HG03378 (cell line): Measurements from ENCODE around the gene SUGCT.
"Not testable (repeated sequence)": the region's sequence is repeated elsewhere in the genome, so short reads cannot be mapped to it uniquely, and the experiment has no call there.

Source experiments
- ATAC-seq: cut with Tn5 transposase; IDR thresholded peaks from one replicate; pipeline ENCODE4 v1.9.1; 2021; ENCODE audit warnings: mild to moderate bottlenecking, moderate library complexity; ENCODE audit not compliant: unreplicated experiment

SUGCT gene

DNA sequence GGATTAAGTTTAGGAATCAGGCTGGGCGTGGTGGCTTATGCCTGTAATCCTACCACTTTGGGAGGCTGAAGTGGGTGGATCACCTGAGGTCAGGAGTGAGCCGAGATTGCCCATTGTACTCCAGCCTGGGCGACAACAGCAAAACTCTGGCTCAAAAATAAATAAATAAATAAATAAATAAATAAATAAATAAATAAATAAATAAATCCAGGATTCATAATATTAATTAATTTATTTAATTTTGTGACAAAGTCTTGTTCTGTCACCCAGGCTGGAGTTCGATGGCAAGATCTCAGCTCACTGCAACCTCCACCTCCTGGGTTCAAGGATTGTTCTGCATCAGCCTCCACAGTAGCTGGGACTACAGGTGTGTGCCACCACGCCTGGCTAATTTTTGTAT is 4.2 kb downstream of the SUGCT start:
- ATAC-seq, result no peak

DNA sequence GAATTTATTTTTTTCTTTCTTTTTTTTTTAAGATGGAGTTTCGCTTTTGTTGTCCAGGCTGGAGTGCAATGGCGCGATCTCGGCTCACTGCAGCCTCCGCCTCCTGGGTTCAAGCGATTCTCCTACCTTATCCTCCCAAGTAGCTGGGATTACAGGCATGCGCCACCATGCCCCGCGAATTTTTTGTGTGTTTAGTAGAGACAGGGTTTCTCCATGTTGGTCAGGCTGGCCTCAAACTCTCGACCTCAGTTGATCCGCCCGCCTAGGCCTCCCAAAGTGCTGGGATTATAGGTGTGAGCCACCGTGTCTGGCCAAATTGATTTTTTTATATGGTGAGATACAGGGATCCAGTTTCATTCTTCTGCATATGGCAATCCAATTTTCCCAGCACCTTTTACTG is 5.1 kb downstream of the SUGCT start:
- ATAC-seq, result not testable (repeated sequence)

DNA sequence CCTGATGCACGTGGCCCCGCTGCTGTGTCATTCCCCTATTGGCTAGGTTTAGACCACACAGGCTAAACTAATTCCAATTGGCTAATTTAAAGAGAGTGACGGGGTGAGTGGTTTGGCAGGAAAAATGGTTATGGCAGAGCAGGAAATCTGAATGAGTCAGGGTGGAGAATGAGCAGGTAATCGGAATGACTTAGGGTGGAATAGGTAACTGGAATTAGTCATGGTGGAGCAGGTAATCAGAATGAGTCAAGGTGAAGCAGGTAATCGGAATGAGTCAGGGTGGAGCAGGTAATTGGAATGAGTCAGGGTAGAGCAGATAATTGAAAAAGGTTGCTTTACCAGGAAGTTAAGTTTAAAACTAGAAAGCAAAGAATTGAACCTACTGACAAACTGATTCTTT is 7.1 kb downstream of the SUGCT start:
- not testable (repeated sequence) for ATAC-seq

DNA sequence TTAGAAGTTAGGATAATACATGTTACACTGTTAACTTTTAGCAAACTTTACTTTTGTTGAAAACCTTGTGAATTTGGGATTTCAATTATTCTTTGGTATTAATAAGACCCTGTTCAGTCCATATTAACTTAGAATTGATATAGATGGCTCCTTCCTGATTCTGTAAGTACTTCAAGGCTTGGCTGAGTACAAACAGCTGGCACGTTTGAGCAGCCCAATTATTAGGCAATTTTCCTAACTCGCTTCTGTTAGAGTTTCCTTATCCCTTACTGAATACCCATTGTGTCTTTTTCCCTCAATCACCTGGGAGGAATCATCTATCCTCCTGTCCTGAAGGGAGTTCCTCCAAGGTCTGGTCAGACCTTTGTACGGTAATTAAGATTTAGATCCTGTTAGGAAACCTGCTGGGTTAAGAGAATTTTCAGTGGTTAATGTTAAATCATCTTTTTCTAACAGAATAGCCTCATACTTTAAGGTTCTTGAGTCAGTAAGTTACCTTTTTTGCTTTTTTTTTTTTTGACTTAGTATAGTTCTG is 10.9 kb downstream of the SUGCT start:
- ATAC-seq, result not testable (repeated sequence)

DNA sequence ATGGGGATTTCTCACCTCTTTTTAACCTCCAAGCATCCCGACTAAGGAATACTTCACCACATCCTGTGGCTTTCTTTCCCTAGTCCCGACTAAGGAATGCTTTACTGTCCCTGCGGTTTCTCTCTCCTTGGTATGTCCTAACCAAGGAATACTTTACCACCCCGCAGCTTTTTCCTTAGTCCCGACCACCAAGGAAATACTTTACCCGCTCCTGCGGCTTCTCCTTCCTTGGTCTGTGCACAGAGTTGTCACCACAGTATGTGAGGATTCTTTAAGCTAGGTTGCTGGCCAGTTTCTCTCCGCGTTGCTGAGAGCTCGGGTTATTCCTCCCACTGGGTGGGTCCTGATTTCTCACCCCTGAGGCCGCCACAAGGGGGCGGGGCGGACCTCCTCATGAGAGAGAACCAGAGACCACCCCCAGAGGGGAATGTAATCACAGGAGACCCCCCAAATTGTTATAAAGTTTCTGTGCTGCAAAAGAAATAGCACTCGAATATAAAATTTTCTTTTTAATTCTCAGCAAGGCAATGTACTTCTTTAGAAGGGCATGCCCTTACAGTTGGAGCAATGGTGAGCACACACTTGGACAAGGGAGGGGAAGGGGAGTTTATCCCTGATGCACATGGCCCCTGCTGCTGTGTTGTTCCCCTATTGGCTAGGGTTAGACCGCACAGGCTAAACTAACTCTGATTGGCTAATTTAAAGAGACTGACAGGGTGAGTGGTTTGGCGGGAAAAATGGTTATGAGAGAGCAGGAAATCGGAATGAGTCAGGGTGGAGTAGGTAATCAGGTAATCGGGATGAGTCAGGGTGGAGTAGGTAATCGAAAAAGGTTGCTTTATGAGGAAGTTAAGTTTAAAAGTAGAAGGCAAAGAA is 12.8 kb downstream of the SUGCT start:
- ATAC-seq, result no peak

DNA sequence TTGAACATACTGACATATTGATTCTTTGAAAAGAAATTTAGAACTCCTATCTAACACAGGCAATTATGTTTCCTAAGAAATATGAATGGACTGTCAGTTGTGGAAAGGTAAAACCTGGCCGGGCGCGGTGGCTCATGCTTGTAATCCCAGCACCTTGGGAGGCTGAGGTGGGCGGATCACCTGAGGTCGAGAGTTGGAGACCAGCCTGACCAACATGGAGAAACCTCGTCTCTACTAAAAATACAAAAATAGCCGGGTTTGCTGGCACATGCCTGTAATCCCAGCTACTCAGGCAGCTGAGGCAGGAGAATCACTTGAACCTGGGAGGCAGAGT is 13.4 kb downstream of the SUGCT start:
- ATAC-seq, result not testable (repeated sequence)

DNA sequence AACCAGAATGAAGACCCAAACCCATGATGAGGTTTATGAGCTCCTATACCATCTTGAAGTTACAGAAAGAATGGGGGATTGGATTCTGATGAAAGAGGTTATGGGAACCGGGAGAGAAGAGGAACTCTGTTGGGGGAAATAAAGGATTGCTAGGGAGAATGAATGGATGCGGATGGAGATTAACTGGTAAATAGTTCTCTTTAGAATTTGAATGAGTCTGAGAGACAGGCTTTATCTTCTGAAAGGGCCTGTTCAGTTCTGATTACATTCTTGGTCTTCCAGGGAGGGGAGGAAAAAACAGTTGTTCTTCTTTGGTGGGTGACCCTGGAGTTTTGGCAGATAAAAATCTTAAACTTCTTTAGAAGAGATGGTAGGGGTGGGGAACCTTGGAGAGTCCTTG is 13.9 kb downstream of the SUGCT start:
- ATAC-seq, result no peak

DNA sequence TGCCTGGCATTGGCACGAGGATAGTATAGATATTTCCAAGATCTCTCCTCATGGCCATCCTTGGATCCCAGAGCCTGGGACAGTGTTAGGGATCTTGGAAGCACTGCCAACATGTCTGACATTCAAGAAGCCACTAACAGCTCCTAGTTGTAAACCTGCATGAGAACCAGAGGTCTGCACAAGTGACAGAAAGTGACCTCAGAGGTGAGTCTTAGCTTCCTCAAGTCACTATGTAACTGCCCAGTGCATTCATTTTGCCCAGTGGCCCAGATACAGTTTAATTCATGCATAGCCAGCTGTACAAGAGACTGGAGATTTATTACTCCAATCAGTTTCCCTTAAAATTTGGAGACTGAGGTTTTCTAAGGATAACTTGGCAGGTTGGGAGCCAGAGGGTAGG is 16.7 kb downstream of the SUGCT start:
- ATAC-seq, result no peak

DNA sequence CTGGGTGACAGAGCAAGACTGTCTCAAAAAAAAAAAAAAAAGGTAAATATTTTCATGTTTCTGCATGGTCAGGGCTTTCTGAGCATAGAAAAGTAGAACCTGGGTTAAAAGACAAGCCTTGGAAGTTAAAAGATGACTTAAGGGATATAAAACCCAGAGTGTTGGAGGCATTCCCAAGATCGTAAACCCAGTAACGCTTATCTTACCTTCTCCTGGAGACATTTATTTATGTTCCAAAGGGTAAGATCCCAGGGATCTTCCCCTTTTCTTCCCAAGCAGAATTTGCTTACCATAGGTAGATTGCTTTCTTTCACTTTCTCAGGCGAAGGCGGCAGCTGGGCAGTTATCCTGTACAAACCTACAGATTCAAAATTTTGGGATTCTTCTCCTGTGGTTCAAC is 22.2 kb downstream of the SUGCT start:
- ATAC-seq, result no peak

DNA sequence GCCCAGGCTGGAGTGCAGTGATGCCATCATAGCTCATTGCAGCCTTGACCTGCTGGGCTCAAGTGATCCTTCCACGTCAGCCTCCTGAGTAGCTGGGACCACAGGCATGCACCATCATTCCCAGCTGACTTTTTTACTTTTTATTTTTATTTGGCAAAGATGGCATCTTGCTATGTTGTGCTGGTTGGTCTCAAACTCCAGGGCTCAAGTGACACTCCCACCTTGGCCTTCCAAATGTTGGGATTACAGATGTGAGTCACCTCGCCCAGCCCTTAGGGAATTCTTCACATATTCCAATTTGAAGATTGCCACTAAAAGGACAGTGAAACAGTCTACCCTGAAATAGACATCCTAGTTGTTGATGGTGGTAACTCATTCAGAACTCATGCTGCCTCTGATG is 27.7 kb downstream of the SUGCT start:
- no peak for ATAC-seq

DNA sequence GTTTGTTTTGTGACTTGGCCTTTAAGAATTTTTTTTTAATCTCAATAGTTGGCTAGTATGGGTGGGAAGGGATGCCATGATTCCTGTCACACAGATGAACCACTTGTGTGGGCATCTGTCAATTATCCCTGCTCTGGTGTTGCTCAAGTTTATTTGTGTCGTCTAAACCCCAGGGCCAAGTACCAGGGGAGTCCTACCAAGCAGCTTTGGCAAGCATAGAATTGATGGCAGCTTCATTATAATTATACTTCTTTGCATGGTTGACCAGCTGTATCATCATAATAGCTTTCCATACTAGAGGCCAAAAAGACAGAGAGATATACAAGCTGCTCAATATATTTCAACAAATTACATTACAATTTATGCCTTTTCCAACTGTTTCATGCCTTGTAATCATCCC is 30.4 kb downstream of the SUGCT start:
- no peak for ATAC-seq

DNA sequence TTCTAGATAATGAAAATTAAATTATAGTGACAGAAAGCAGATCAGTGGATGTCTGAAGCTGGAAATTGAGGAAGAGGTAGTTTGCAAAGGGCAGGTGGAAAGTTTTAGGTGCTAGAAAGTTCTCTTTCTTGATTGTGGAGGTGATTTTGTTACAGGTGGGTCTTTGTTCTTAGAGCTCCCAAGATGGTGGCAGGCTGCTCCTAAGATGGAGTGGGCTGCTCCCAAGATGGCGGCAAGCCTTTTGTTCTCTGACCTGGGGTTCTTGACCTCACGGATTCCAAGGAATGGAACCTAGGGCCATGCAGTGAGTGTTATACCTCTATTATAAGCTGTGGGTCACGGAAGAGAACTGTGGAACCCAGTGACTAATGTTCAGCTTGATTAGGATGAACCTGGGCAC is 32.5 kb downstream of the SUGCT start:
- no peak for ATAC-seq

DNA sequence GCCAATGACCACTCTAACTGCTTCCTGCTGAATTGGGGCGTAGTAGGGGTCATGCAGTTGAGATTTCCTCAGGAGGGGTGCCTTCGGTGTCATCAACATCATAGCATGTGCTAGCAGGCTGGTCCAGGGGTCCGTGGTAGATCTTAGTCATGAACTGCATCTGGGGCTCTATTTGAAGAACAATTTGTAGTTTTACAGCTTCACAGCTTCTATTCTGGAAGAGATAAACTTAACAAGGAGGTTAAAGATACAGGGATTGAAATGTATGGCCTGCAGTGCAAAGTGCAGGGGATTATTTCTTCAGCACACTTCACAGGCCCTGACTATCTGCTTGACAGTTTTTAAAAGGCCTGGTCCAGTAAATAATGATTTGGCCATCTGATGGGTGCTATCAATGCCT is 33.5 kb downstream of the SUGCT start:
- ATAC-seq, result not testable (repeated sequence)

DNA sequence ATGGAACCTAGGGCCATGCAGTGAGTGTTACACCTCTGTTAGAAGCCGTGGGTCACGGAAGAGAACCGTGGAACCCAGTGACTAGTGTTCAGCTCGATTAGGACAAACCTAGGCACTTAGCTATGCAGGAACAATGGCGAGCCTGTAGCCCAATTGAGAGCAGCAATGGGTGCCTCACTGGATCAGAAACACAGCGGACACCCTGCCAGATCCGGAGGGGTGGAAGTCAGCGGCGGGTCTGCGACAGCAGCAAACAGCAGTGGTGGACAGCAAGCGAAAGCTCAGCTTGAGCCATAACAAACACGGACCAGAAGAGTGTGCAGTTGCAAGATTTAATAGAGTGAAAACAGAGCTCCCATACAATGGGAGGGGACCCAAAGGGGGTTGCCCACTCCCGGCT is 38.3 kb downstream of the SUGCT start:
- not testable (repeated sequence) for ATAC-seq

DNA sequence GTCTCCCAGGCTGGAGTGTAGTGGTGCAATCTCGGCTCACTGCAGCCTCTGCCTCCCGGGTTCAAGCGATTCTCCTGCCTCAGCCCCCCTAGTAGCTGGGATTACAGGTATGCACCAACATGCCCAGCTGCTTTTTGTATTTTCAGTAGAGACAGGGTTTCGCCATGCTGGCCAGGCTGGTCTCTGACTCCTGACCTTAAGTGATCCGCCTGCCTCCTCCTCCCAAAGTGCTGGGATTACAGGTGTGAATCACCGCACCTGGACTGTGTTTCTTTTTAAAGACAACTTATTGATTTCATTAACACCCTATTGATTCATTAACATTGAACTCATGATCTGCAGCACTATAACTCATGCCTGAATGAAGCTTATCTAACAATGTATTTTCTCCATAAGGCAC is 40.5 kb downstream of the SUGCT start:
- not testable (repeated sequence) for ATAC-seq

DNA sequence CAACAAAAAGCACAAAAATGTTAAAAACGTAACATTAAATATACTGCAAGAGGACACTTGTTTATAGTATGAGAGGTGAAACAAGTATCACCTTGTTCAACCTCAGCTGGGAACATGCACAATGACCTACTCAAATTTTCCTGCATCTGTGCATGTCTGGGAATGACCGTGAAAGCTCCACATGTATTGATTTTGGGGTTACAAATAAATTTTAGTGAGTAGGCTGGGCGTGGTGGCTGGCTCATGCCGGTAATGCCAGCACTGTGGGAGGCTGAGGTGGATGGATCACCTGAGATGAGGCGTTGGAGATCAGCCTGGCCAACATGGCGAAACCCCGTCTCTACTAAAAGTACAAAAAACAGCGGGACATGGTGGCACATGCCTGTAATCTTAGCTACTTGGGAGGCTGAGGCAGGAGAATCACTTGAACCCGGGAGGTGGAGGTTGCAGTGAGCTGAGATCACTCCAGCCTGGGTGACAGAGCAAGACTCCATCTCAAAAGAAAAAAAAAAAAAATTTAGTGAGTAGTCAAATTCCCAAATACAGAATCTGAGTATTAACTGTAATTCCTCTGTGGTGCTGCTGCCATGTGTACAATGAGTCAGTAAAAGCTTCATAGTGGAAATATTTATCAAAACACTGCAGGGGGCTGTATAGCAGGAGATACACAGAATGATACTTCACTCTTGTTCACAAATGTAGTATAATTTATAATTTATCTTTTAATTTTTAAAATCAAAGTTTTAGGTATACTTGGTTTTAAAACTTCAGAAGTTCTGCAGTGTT is 41.1 kb downstream of the SUGCT start:
- no peak for ATAC-seq

DNA sequence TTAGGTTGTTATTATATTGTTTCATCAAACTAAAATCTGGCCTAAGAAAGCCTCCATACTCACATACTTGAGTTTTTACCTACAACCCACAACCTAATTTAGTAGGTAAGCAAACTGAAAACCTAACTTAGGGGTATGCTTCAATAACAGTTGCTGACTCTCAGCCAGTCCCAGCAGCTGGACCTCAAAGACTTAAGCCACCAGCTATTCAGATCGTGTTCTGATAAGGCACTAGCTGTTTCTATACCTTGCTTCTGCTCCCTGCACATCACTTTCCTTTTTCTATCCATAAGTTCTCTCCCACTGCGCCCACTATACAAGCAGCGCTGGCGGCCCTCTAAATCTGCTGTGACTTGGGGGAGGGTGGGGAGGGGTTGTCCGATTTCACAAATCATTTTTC is 42.3 kb downstream of the SUGCT start:
- no peak for ATAC-seq

DNA sequence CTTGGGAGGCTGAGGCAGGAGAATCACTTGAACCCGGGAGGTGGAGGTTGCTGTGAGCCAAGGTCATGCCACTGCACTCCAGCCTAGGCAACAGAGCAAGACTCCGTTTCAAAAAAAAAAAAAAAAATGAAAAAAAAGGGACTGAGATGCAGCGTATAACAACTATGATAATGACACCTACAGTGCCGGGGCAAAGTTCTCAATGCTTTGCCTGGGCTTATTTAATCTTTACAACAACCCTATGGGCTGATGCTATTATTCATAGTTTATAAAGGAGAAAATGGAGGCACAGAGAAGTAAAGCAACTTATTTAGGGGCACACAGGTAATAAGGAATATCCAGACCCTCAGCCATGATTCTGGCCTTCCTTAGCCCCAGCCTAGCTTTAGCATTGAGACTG is 47.6 kb downstream of the SUGCT start:
- no peak for ATAC-seq

DNA sequence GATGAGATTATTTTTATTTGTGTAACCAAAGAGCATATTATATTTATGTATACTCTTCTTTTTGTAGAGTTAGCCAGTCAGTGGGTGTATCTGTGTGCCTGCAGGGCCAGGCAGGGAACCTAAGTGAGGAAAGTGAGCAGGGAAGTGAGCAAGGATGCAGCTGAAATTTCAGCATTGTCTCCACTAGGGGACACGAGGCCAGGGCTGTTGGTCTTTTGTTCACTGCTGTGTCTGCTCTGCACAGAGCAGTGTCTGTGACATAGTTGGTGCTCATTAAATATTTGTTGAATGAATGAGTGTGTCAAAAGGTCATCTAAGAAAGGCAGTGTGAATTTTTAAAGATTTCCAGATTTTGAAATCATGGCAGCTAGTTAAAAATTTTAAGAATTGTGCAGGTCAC is 51.8 kb downstream of the SUGCT start:
- ATAC-seq, result no peak

DNA sequence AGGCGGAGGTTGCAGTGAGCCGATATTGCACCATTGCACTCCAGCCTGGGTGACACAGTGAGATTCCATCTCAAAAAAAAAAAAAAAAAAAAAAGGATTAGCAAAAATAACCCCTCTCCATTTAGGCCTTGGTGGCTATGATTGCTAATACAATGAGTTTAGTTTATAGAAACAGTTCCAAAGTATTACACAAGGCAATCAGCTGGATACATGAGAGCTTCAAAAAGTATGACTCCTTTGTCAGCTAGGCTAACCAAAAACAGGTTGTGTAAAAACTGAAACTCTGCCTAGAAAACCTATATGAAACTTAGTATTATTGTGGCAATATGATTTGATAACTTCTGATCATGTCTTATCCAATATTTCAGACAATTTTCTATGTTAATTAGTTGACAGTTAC is 57.2 kb downstream of the SUGCT start:
- no peak for ATAC-seq

DNA sequence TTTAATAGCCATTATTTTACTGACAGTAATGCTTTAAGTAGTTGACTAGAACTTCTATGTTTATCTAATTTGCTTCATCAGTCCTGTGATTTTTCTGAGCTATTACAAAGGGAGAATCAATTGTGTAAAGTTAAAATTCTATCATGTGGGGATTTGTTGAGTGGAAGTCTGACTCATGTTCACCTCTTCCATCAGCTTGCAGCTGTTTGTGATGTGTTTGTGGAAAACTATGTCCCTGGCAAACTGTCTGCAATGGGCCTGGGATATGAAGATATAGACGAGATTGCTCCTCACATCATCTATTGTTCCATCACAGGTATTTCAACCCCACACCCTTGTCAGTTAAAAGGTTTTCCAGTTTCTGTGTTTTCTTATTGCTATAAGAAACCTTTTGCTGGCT is 59.9 kb downstream of the SUGCT start:
- no peak for ATAC-seq

DNA sequence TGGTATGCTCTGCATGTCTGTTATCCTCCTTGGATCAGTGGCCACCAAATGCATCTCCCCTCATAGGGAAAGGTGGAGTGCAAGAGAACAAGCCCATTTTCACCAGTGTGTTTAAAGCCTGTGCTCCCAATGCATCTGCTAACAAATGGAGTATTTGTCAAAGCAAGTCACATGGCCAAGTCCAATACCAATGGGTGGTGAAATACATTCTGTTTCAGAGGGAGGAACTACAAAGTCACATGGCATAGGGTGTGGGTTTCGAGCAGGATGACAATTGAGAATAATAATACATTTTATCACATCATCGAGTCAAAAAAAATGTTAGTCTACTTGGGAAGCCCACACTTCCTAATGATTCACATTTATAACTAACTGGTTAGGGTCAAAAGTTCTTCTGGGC is 62.7 kb downstream of the SUGCT start:
- ATAC-seq, result no peak
